ENCODE measurements around the gene JUNB. TPM values are rescaled to one million over a fixed set of nuclear protein-coding genes. Genes with fewer than 3 reads are reported as not detected.

Gene JUNB
- total and polyA plus RNA-seq, 11 donors, result 19.6 to 205 (median 52.9) TPM

DNA sequence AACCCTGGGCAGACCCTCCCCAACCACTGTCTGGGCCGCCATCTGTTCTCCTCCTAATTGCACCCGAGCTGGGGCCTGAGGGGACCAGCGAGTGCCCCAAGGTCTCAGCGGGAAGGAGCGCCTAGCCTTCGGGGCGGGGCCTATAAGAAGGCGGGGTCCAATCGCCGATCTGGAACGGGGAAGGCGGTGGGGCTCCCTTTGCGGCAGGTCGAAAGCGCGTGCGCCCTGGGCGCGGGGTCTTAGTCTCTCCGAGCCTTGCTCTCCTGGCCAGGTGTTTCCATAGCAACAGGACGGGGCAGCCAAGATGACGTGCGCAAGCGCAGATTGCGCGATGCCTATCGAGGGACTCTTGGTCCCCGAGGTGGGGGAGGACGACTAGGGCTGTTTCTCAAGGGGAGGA, 49.8 kb downstream of the JUNB start:
- peak overlapping the region in 9 of 12 donors; percentile 4 to 35 (median 16) for H3K4me3 ChIP-seq
- H3K27ac ChIP-seq, result no peak overlapping the region
- H3K27me3 ChIP-seq, result peaks cover 26 to 93% (median 78%) of the 10 kb centered on the region in 9 donors
- TF ChIP-seq CTCF (IDR thresholded peaks at IDR 0.05) (no peak), POLR2A (IDR thresholded peaks at IDR 0.05) (no peak)
- no peaks in the 10 kb centered on the region for H3K9me3 ChIP-seq
- ATAC-seq (no peak), DNase-seq (no peak)
- 2 to 3% (median 2%) methylated on average over 14 to 29 of the region's 29 CpGs for WGBS, 4 donors
- intact Hi-C loops (cut with DNase I), result loop anchor here in 4 of 10 donors (5.0 to 10.0 kb wide), 4 partner anchors 34 to 276 kb away; partner anchors contain the start of gene RNASEH2A (in 1 of the 4)
- peaks cover 0 to 19% (median 4%) of the 10 kb centered on the region in 12 donors for H3K4me1 ChIP-seq
- no peaks in the 10 kb centered on the region for H3K36me3 ChIP-seq

- H3K4me3 ChIP-seq, result no peak overlapping the region
- no peak for TF ChIP-seq POLR2A (IDR thresholded peaks at IDR 0.05)
- no peaks in the 10 kb centered on the region for H3K36me3 ChIP-seq
- H3K4me1 ChIP-seq, result peaks cover 0 to 24% (median 7%) of the 10 kb centered on the region in 12 donors
- no peak for ATAC-seq
- no peak for DNase-seq
- H3K27ac ChIP-seq, result no peak overlapping the region
- 93 to 95% (median 94%) methylated on average over 18 of the region's 18 CpGs for WGBS, 4 donors
- no peaks in the 10 kb centered on the region for H3K9me3 ChIP-seq
- peaks cover 26 to 82% (median 65%) of the 10 kb centered on the region in 9 donors for H3K27me3 ChIP-seq
- intact Hi-C loops (cut with DNase I), result loop anchor here in 4 of 10 donors (5.0 to 10.0 kb wide), 4 partner anchors 35 to 278 kb away; partner anchors contain the start of gene RNASEH2A (in 1 of the 4)
Observed at GRCh38 chr19:12842511-12842910, 51.2 kb downstream of the JUNB start.

Small RNA genes within 50 kb of the gene (microRNA-seq; reads per million reads assigned to microRNA genes)
- 0 reads per million in 4 donors for gene MIR5684

Other genes with a start within 250 kb of the JUNB start
- gene ZNF564, start 240.0 kb upstream of the JUNB start, total RNA-seq, result 10 to 100 TPM in 2 of 9 donors, 1 to 10 TPM in 7; 6.1 to 10.4 (median 8.0) TPM
- gene ZNF564, start 240.0 kb upstream of the JUNB start, polyA plus RNA-seq, result 1 to 10 TPM; 4.0 to 5.6 TPM
- gene ZNF490, start 180.7 kb upstream of the JUNB start, total RNA-seq, result 1 to 10 TPM; 3.7 to 8.9 (median 5.3) TPM
- 1 to 10 TPM in 1 of 2 donors, under 1 TPM in 1; 0.91 to 1.1 TPM for gene ZNF490, start 180.7 kb upstream of the JUNB start, polyA plus RNA-seq
- gene ZNF791, start 180.6 kb upstream of the JUNB start, total RNA-seq, result 10 to 100 TPM in 8 of 9 donors, 1 to 10 TPM in 1; 9.4 to 22.6 (median 14.3) TPM
- 1 to 10 TPM; 6.1 to 6.9 TPM for gene ZNF791, start 180.6 kb upstream of the JUNB start, polyA plus RNA-seq
- 100 to 1,000 TPM in 1 of 9 donors, 10 to 100 TPM in 8; 16.0 to 135 (median 30.7) TPM for gene MAN2B1, start 124.7 kb upstream of the JUNB start, total RNA-seq
- gene MAN2B1, start 124.7 kb upstream of the JUNB start, polyA plus RNA-seq, result 10 to 100 TPM; 18.6 to 23.0 TPM
- gene WDR83, start 124.7 kb upstream of the JUNB start, total RNA-seq, result 1 to 10 TPM; 6.0 to 9.2 (median 7.8) TPM
- gene WDR83, start 124.7 kb upstream of the JUNB start, polyA plus RNA-seq, result 10 to 100 TPM; 12.3 to 13.0 TPM
- gene DHPS, start 109.6 kb upstream of the JUNB start, total RNA-seq, result 100 to 1,000 TPM in 1 of 9 donors, 10 to 100 TPM in 8; 47.6 to 121 (median 54.6) TPM
- gene DHPS, start 109.6 kb upstream of the JUNB start, polyA plus RNA-seq, result 10 to 100 TPM; 57.2 to 57.6 TPM
- not detected for gene GNG14, start 103.5 kb upstream of the JUNB start, total RNA-seq
- not detected for gene GNG14, start 103.5 kb upstream of the JUNB start, polyA plus RNA-seq
- 1 to 10 TPM; 1.5 to 3.6 (median 2.4) TPM for gene FBXW9, start 94.9 kb upstream of the JUNB start, total RNA-seq
- 1 to 10 TPM; 1.0 to 5.0 TPM for gene FBXW9, start 94.9 kb upstream of the JUNB start, polyA plus RNA-seq
- gene TNPO2, start 67.6 kb upstream of the JUNB start, total RNA-seq, result 10 to 100 TPM; 33.7 to 57.4 (median 42.6) TPM
- 10 to 100 TPM; 18.0 to 29.2 TPM for gene TNPO2, start 67.6 kb upstream of the JUNB start, polyA plus RNA-seq
- gene TRIR, start 56.8 kb upstream of the JUNB start, total RNA-seq, result 100 to 1,000 TPM in 6 of 9 donors, 10 to 100 TPM in 3; 90.4 to 305 (median 118) TPM
- gene TRIR, start 56.8 kb upstream of the JUNB start, polyA plus RNA-seq, result 100 to 1,000 TPM; 226 to 234 TPM
- gene GET3, start 54.0 kb upstream of the JUNB start, total RNA-seq, result 10 to 100 TPM; 54.3 to 81.5 (median 61.8) TPM
- gene GET3, start 54.0 kb upstream of the JUNB start, polyA plus RNA-seq, result 100 to 1,000 TPM in 1 of 2 donors, 10 to 100 TPM in 1; 76.3 to 133 TPM
- gene BEST2, start 39.7 kb upstream of the JUNB start, total RNA-seq, result not detected
- gene BEST2, start 39.7 kb upstream of the JUNB start, polyA plus RNA-seq, result not detected
- 10 to 100 TPM; 45.5 to 90.1 (median 62.6) TPM for gene HOOK2, start 15.9 kb upstream of the JUNB start, total RNA-seq
- gene HOOK2, start 15.9 kb upstream of the JUNB start, polyA plus RNA-seq, result 10 to 100 TPM; 29.9 to 83.5 TPM
- 1,000 to 10,000 TPM in 2 of 9 donors, 100 to 1,000 TPM in 7; 435 to 1,432 (median 684) TPM for gene PRDX2, start 10.3 kb downstream of the JUNB start, total RNA-seq
- 100 to 1,000 TPM; 544 to 645 TPM for gene PRDX2, start 10.3 kb downstream of the JUNB start, polyA plus RNA-seq
- gene THSD8, start 10.6 kb downstream of the JUNB start, total RNA-seq, result 1 to 10 TPM in 7 of 9 donors, not detected in 2; 1.2 to 6.8 (median 2.2) TPM
- 1 to 10 TPM in 1 of 2 donors, under 1 TPM in 1; 0.35 to 3.2 TPM for gene THSD8, start 10.6 kb downstream of the JUNB start, polyA plus RNA-seq
- gene RNASEH2A, start 15.1 kb downstream of the JUNB start, total RNA-seq, result 1 to 10 TPM in 8 of 9 donors, under 1 TPM in 1; 0.63 to 7.6 (median 4.0) TPM
- gene RNASEH2A, start 15.1 kb downstream of the JUNB start, polyA plus RNA-seq, result 1 to 10 TPM; 1.3 to 8.6 TPM
- gene RTBDN, start 43.1 kb downstream of the JUNB start, total RNA-seq, result not detected
- gene RTBDN, start 43.1 kb downstream of the JUNB start, polyA plus RNA-seq, result not detected
- gene MAST1, start 47.0 kb downstream of the JUNB start, total RNA-seq, result 1 to 10 TPM in 2 of 9 donors, under 1 TPM in 4, not detected in 3; 0.27 to 1.7 (median 0.31) TPM
- gene MAST1, start 47.0 kb downstream of the JUNB start, polyA plus RNA-seq, result under 1 TPM; 0.15 to 0.37 TPM
- 10 to 100 TPM; 15.9 to 41.1 (median 23.3) TPM for gene DNASE2, start 90.0 kb downstream of the JUNB start, total RNA-seq
- 10 to 100 TPM; 11.7 to 31.7 TPM for gene DNASE2, start 90.0 kb downstream of the JUNB start, polyA plus RNA-seq
- gene KLF1, start 95.7 kb downstream of the JUNB start, total RNA-seq, result under 1 TPM in 2 of 9 donors, not detected in 7; 0.19 to 0.25 TPM
- gene KLF1, start 95.7 kb downstream of the JUNB start, polyA plus RNA-seq, result not detected
- 100 to 1,000 TPM in 1 of 9 donors, 10 to 100 TPM in 8; 29.8 to 105 (median 46.7) TPM for gene GCDH, start 99.7 kb downstream of the JUNB start, total RNA-seq
- 100 to 1,000 TPM in 1 of 2 donors, 10 to 100 TPM in 1; 28.7 to 107 TPM for gene GCDH, start 99.7 kb downstream of the JUNB start, polyA plus RNA-seq
- under 1 TPM in 1 of 9 donors, not detected in 8; 0.24 TPM for gene SYCE2, start 127.8 kb downstream of the JUNB start, total RNA-seq
- gene SYCE2, start 127.8 kb downstream of the JUNB start, polyA plus RNA-seq, result under 1 TPM in 1 of 2 donors, not detected in 1; 0.06 TPM
- gene FARSA, start 142.2 kb downstream of the JUNB start, total RNA-seq, result 10 to 100 TPM; 35.0 to 49.6 (median 40.6) TPM
- gene FARSA, start 142.2 kb downstream of the JUNB start, polyA plus RNA-seq, result 100 to 1,000 TPM in 1 of 2 donors, 10 to 100 TPM in 1; 37.3 to 104 TPM
- 100 to 1,000 TPM; 231 to 816 (median 380) TPM for gene CALR, start 147.1 kb downstream of the JUNB start, total RNA-seq
- gene CALR, start 147.1 kb downstream of the JUNB start, polyA plus RNA-seq, result 100 to 1,000 TPM; 227 to 771 TPM
- gene RAD23A, start 154.4 kb downstream of the JUNB start, total RNA-seq, result 100 to 1,000 TPM; 130 to 272 (median 161) TPM
- 100 to 1,000 TPM; 186 to 212 TPM for gene RAD23A, start 154.4 kb downstream of the JUNB start, polyA plus RNA-seq
- gene GADD45GIP1, start 165.7 kb downstream of the JUNB start, total RNA-seq, result 10 to 100 TPM; 17.2 to 63.6 (median 27.2) TPM
- 100 to 1,000 TPM in 1 of 2 donors, 10 to 100 TPM in 1; 64.9 to 119 TPM for gene GADD45GIP1, start 165.7 kb downstream of the JUNB start, polyA plus RNA-seq
- 10 to 100 TPM in 4 of 9 donors, 1 to 10 TPM in 5; 2.9 to 13.6 (median 9.0) TPM for gene DAND5, start 178.1 kb downstream of the JUNB start, total RNA-seq
- gene DAND5, start 178.1 kb downstream of the JUNB start, polyA plus RNA-seq, result 1 to 10 TPM; 1.4 to 4.7 TPM
- gene NFIX, start 204.0 kb downstream of the JUNB start, total RNA-seq, result 100 to 1,000 TPM in 8 of 9 donors, 10 to 100 TPM in 1; 81.4 to 147 (median 122) TPM
- gene NFIX, start 204.0 kb downstream of the JUNB start, polyA plus RNA-seq, result 10 to 100 TPM; 42.1 to 55.2 TPM

Measured in heart left ventricle (tissue), 16 donors.